ENCODE data around the gene RAD51AP1.

The RAD51AP1 gene

GRCh38 chr12:4579305-4580102 lies 40.8 kb downstream of the RAD51AP1 start:
- Mint-ChIP-seq H3K36me3 (ENCODE audit: low read depth) (no peaks in the 10 kb centered on the region), H3K4me3 (no peak overlapping the region), H3K4me1 (peaks cover 18% of the 10 kb centered on the region), H3K27ac (no peak overlapping the region), H3K9me3 (no peaks in the 10 kb centered on the region), H3K27me3 (ENCODE audit: low read depth, poor library complexity) (peaks cover 20% of the 10 kb centered on the region)
- TF ChIP-seq, protein P1, sequence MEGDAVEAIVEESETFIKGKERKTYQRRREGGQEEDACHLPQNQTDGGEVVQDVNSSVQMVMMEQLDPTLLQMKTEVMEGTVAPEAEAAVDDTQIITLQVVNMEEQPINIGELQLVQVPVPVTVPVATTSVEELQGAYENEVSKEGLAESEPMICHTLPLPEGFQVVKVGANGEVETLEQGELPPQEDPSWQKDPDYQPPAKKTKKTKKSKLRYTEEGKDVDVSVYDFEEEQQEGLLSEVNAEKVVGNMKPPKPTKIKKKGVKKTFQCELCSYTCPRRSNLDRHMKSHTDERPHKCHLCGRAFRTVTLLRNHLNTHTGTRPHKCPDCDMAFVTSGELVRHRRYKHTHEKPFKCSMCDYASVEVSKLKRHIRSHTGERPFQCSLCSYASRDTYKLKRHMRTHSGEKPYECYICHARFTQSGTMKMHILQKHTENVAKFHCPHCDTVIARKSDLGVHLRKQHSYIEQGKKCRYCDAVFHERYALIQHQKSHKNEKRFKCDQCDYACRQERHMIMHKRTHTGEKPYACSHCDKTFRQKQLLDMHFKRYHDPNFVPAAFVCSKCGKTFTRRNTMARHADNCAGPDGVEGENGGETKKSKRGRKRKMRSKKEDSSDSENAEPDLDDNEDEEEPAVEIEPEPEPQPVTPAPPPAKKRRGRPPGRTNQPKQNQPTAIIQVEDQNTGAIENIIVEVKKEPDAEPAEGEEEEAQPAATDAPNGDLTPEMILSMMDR (IDR thresholded peaks at IDR 0.05): no peak
- no peak for DNase-seq

DNA sequence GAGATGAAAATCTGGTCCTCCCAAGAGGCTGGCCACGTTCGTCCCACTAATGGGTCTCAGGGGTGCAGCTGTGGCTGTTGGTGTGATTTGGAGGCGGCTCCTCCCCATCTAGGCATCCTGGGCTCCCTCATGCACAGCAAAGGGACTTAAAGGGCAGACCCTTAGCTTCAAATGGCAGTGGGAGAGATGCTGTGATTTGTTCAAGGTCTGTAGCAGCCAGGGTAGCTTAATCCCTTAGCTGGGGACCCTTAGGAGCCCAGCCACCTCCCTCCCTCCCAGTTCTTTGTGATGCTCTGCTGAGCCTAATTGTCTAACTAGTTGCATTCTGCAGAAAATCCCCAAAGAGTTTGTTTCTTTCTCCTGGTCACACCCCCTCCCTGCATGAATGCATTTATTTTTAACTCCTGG lies 41.6 kb downstream of the RAD51AP1 start:
- Mint-ChIP-seq H3K9me3 (no peaks in the 10 kb centered on the region), H3K4me1 (peaks cover 18% of the 10 kb centered on the region), H3K4me3 (no peak overlapping the region), H3K27me3 (ENCODE audit: low read depth, poor library complexity) (peaks cover 20% of the 10 kb centered on the region), H3K36me3 (ENCODE audit: low read depth) (no peaks in the 10 kb centered on the region), H3K27ac (peak overlapping the region; percentile 85)
- TF ChIP-seq, protein P1 (IDR thresholded peaks at IDR 0.05): no peak
- DNase-seq: no peak

DNA sequence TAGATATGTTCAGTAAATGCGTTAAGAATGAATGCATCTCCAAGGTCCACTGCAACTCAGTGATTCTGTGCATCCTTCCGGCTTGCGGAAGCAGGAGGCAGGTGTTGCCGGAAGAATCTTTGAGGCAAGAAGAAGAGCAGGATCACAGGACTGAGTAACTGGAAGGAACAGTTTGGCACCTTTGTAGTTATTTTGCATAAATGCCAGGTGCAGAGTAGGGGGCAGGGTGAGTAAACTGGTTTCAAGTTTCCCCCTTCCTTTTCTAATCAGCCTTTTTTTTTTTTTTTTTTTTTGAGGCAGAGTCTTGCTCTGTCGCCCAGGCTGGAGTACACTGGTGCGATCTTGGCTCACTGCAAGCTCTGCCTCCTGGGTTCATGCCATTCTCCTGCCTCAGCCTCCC lies 45.6 kb downstream of the RAD51AP1 start:
- H3K9me3 Mint-ChIP-seq: no peaks in the 10 kb centered on the region
- H3K4me1 Mint-ChIP-seq: peaks cover 26% of the 10 kb centered on the region
- no peak overlapping the region for H3K4me3 Mint-ChIP-seq
- no peak for DNase-seq
- H3K36me3 Mint-ChIP-seq (ENCODE audit: low read depth): no peaks in the 10 kb centered on the region
- TF ChIP-seq, protein P1 (IDR thresholded peaks at IDR 0.05): no peak
- H3K27me3 Mint-ChIP-seq (ENCODE audit: low read depth, poor library complexity): peaks cover 8% of the 10 kb centered on the region
- no peak overlapping the region for H3K27ac Mint-ChIP-seq

- DNase-seq: no peak
- TF ChIP-seq, protein P1 (IDR thresholded peaks at IDR 0.05): no peak
- Mint-ChIP-seq H3K4me3 (no peak overlapping the region), H3K27ac (no peak overlapping the region), H3K36me3 (ENCODE audit: low read depth) (no peaks in the 10 kb centered on the region), H3K9me3 (no peaks in the 10 kb centered on the region), H3K4me1 (peaks cover 24% of the 10 kb centered on the region), H3K27me3 (ENCODE audit: low read depth, poor library complexity) (peaks cover 8% of the 10 kb centered on the region)
Measured at GRCh38 chr12:4584896-4585295, 46.2 kb downstream of the RAD51AP1 start.

GRCh38 chr12:4586500-4586899 lies 47.8 kb downstream of the RAD51AP1 start:
- TF ChIP-seq, protein P1 (IDR thresholded peaks at IDR 0.05): no peak
- peaks cover 20% of the 10 kb centered on the region for H3K4me1 Mint-ChIP-seq
- no peaks in the 10 kb centered on the region for H3K36me3 Mint-ChIP-seq (ENCODE audit: low read depth)
- no peak overlapping the region for H3K27ac Mint-ChIP-seq
- H3K9me3 Mint-ChIP-seq: no peaks in the 10 kb centered on the region
- no peak for DNase-seq
- H3K4me3 Mint-ChIP-seq: no peak overlapping the region
- peaks cover 11% of the 10 kb centered on the region for H3K27me3 Mint-ChIP-seq (ENCODE audit: low read depth, poor library complexity)

DNA sequence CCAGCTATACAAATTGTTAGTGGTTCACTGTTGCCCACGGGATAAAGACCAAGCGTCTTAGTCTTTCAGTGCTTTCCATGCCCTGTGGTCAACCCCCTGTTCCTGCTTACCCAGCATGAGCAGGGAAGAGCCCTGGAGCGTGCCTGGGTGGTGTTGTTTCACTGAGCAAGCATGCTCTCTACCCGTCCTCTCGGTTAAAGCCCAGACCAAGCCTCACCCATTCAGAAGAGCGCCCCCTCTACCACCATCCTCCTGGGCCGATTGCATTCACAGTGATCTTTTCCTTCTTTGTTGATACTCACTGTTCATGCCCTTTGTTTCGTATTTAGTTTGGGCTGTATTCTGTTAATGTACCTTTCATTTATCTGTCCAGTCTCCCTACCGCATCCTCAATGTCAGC lies 48.4 kb downstream of the RAD51AP1 start:
- TF ChIP-seq, protein P1 (IDR thresholded peaks at IDR 0.05): no peak
- Mint-ChIP-seq H3K27me3 (ENCODE audit: low read depth, poor library complexity) (peaks cover 11% of the 10 kb centered on the region), H3K4me3 (no peak overlapping the region), H3K36me3 (ENCODE audit: low read depth) (no peaks in the 10 kb centered on the region), H3K4me1 (peaks cover 20% of the 10 kb centered on the region), H3K9me3 (no peaks in the 10 kb centered on the region), H3K27ac (no peak overlapping the region)
- DNase-seq: no peak

Data from nephron progenitor cell (in vitro differentiated cells).